ENCODE results near the gene PTHLH.

Gene PTHLH

GRCh38 chr12:27946421-27946820 lies 26.1 kb downstream of the PTHLH start:
- in situ Hi-C loops (cut with MboI; ENCODE audit: low sequenced_read_pairs): no loop called here

GRCh38 chr12:27940756-27941402 lies 31.7 kb downstream of the PTHLH start:
- in situ Hi-C loops (cut with MboI; ENCODE audit: low sequenced_read_pairs): no loop called here

GRCh38 chr12:27940245-27940644 lies 32.3 kb downstream of the PTHLH start:
- in situ Hi-C loops (cut with MboI; ENCODE audit: low sequenced_read_pairs): no loop called here

- in situ Hi-C loops (cut with MboI; ENCODE audit: low sequenced_read_pairs): loop anchor here (10.0 kb wide), 1 partner anchor 193 kb away; no protein-coding TSS in a partner anchor
These were observed 34.8 kb downstream of the PTHLH start for GRCh38 chr12:27937768-27938167.

- in situ Hi-C loops (cut with MboI; ENCODE audit: low sequenced_read_pairs): loop anchor here (10.0 kb wide), 1 partner anchor 191 kb away; no protein-coding TSS in a partner anchor
These were observed 36.3 kb downstream of the PTHLH start for GRCh38 chr12:27936196-27936595.

GRCh38 chr12:27934276-27934675 lies 38.3 kb downstream of the PTHLH start:
- in situ Hi-C loops (cut with MboI; ENCODE audit: low sequenced_read_pairs): loop anchor here (10.0 kb wide), 1 partner anchor 189 kb away; no protein-coding TSS in a partner anchor

- in situ Hi-C loops (cut with MboI; ENCODE audit: low sequenced_read_pairs): loop anchor here (10.0 kb wide), 1 partner anchor 187 kb away; no protein-coding TSS in a partner anchor
These were observed 41.1 kb downstream of the PTHLH start for GRCh38 chr12:27931390-27931789.

GRCh38 chr12:27927347-27927746 lies 45.2 kb downstream of the PTHLH start:
- in situ Hi-C loops (cut with MboI; ENCODE audit: low sequenced_read_pairs): no loop called here

GRCh38 chr12:27924350-27925135 lies 48.0 kb downstream of the PTHLH start:
- in situ Hi-C loops (cut with MboI; ENCODE audit: low sequenced_read_pairs): no loop called here

GRCh38 chr12:27922531-27923139 lies 49.9 kb downstream of the PTHLH start:
- in situ Hi-C loops (cut with MboI; ENCODE audit: low sequenced_read_pairs): no loop called here

- in situ Hi-C loops (cut with MboI; ENCODE audit: low sequenced_read_pairs): no loop called here
These were observed 52.8 kb downstream of the PTHLH start for GRCh38 chr12:27919671-27920235.

GRCh38 chr12:27915536-27915935 lies 57.0 kb downstream of the PTHLH start:
- in situ Hi-C loops (cut with MboI; ENCODE audit: low sequenced_read_pairs): no loop called here

- in situ Hi-C loops (cut with MboI; ENCODE audit: low sequenced_read_pairs): no loop called here
These were observed 57.5 kb downstream of the PTHLH start for GRCh38 chr12:27915021-27915420.

GRCh38 chr12:27913999-27914614 lies 58.4 kb downstream of the PTHLH start:
- in situ Hi-C loops (cut with MboI; ENCODE audit: low sequenced_read_pairs): no loop called here

GRCh38 chr12:27911397-27911796 lies 61.1 kb downstream of the PTHLH start:
- in situ Hi-C loops (cut with MboI; ENCODE audit: low sequenced_read_pairs): no loop called here
